ENCODE results near the gene LCLAT1.
"Not testable (repeated sequence)": the region's sequence is repeated elsewhere in the genome, so short reads cannot be mapped to it uniquely, and the experiment has no call there.

LCLAT1 gene

DNA sequence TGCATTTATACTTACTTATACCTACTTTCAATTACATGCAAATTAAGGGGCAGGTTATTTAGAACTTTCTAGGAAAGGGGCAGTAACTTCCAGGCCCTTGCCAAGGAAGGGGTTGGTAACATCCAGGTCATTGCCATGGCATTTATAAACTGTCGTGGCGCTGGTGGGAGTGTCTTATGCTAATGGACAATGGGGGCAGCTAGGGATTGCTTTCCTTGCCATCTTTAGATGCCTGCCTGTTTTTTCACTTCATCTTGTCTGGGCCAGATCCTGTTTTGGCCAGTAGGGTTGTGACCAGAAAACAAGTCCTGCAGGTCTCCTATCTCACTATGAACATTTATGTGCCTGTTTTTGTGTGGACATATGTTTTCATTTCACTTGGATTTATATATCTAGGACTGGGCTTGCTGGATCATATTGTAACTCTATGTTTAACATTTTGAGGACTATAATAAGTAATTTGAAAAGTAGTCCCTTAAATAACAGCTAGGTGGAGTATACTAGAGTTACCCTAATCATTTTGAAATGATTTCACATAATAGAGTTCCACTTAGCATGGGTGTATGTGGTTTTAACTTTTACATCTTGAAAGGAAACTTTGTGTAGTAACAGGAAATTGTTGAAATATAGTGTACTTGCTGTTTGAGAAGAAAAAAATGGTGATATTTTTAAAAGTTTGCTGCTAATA is 56.1 kb downstream of the LCLAT1 start:
- H3K27ac ChIP-seq = no peak overlapping the region
- TF ChIP-seq, protein P1, sequence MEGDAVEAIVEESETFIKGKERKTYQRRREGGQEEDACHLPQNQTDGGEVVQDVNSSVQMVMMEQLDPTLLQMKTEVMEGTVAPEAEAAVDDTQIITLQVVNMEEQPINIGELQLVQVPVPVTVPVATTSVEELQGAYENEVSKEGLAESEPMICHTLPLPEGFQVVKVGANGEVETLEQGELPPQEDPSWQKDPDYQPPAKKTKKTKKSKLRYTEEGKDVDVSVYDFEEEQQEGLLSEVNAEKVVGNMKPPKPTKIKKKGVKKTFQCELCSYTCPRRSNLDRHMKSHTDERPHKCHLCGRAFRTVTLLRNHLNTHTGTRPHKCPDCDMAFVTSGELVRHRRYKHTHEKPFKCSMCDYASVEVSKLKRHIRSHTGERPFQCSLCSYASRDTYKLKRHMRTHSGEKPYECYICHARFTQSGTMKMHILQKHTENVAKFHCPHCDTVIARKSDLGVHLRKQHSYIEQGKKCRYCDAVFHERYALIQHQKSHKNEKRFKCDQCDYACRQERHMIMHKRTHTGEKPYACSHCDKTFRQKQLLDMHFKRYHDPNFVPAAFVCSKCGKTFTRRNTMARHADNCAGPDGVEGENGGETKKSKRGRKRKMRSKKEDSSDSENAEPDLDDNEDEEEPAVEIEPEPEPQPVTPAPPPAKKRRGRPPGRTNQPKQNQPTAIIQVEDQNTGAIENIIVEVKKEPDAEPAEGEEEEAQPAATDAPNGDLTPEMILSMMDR (conservative IDR thresholded peaks at IDR 0.05) = peak; percentile 27

DNA sequence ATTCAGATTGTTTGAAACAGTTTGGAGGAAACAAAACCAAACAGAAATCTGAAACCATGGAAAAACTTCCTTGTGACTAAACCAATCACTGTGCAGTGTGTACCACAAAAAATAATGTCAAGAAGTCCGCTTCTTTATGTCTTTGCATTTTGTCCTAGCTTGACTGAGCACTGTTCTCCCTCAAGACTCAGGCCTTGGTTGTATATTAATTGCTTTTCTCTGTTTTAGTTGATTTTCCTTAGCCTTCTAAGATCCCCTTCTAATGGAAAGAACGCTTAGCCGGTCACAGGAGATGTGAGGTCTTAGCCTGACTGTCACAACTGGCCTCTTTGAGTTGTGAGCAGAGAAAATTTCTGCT is 56.6 kb downstream of the LCLAT1 start:
- no peak overlapping the region for H3K27ac ChIP-seq
- TF ChIP-seq, protein P1 (conservative IDR thresholded peaks at IDR 0.05) = no peak

DNA sequence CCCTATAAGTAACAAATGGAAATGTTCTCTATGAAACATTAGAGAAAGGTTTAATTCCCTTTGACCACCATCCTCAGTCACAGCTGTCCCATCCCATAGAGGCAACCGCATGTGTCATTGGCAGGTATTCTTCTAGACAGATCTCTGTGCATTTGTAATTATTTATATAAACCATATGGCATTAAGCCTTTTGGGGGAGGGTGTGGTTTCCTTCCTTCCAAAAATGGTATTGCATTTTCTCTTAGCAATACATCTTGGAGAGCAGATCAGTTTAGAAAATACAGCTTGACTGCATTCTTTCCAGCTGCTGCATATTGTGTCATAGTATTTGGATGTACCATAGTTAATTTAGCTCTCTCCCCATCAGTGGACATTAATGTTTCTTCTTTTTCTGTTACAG is 57.7 kb downstream of the LCLAT1 start:
- TF ChIP-seq, protein P1 (conservative IDR thresholded peaks at IDR 0.05) = no peak

DNA sequence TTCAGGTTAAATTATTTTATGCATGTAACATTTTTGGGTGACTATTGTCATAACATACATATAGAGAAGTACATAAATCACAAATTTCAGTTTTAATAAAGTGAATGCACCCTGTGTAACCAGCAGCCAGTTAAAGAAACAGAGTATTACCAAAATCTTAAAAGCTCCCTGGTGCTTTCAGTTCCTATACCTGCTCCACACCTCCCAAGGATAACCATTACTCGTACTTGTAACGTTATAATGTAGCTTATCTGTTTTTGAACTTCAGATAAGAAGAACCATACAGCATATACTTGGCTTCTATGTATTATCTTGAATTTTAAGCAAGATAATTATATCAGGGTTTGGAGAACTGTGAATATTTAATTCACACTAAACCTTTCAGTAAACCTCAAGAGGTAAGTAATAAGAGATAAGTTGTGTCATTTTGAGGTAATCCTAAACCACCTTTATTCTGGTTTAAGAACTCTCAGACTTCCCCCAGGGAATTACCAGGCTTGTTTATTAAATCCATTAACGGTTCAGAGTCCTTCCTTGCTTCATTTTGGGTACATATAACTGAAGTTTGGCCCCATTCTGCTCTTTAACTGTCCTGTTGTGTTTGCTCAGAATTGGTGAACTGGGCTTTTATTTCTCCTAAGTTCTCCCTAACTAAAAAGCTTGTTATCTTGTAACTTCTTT is 58.6 kb downstream of the LCLAT1 start:
- no peak overlapping the region for H3K27ac ChIP-seq
- TF ChIP-seq, protein P1 (conservative IDR thresholded peaks at IDR 0.05) = no peak

More for the DNA sequence above, 57.7 kb downstream of the LCLAT1 start:
- no peak overlapping the region for H3K27ac ChIP-seq

DNA sequence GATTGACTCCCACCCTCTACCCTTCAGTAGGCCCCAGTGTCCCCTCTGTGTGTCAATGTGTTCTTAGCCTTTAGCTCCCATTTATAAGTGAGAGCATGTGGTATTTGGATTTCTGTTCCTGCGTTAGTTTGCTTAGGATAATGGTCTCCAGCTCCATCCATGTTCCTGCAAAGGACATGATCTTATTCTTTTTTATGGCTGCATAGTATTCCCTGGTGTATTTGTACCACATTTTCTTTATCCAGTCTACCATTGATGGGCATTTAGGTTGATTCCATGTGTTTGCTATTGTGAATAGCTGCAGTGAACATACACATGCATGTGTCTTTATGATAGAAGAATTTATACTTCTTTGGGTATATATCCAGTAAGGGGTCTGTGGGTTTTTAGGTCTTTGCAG is 60.4 kb downstream of the LCLAT1 start:
- not testable (repeated sequence) for H3K27ac ChIP-seq

DNA sequence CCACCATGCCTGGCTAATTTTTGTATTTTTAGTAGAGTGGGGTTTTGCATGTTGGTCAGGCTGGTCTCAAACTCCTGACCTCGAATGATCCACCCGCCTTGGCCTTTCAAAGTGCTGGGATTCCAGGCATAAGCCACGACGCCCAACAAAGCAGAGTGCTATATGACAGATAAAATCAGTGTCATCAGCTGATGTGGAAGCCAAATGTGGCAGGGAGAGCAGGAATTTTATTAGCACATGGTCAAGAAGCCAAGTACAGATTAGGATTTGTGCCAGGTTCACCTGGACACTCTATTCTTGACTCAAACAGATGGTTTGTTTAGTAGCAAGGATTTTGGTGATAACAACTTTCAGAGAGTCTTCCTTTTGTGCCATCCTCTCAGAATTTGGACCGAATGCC is 62.7 kb downstream of the LCLAT1 start:
- TF ChIP-seq, protein P1 (conservative IDR thresholded peaks at IDR 0.05) = no peak
- H3K27ac ChIP-seq = peak overlapping the region; percentile 80

DNA sequence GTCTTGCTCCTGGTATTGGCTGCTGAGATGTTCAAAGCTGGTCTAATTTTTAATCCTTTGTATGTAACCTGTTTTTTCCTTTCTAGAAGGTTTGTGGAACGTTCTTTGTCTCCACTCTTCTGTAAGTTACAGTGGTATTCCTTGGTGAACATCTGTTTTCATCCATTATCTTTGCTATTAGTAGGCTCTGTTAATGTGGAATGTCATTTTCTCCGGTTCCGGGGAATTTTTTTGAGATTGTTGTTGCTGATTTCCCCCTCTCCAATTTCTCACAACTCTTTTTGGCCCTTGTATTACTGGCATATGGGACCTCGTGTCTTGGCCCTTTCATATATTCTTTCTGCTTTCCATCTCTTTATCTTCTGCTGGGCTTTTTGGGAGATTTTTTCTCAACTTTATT is 63.4 kb downstream of the LCLAT1 start:
- peak overlapping the region; percentile 80 for H3K27ac ChIP-seq

More for the DNA sequence above, 63.4 kb downstream of the LCLAT1 start:
- TF ChIP-seq, protein P1 (conservative IDR thresholded peaks at IDR 0.05) = no peak
